Brain microvascular endothelial cell (primary cell): ENCODE data around the gene EXOC4.

ENCODE experiments used
- DNase-seq: peaks from one replicate; pipeline ENCODE4 v3.0.0-alpha.2; 2020
- H3K27ac ChIP-seq: fragments of 250-450 bp; sonication (Bioruptor Pico); 2 replicates; pipeline ENCODE4 v1.5.1; 2020; ENCODE audit warnings: mild to moderate bottlenecking, moderate library complexity
- H3K27me3 ChIP-seq: fragments of 250-450 bp; sonication (Bioruptor Pico); replicated peaks from 2 replicates; pipeline ENCODE4 v1.5.1; 2020; ENCODE audit warnings: mild to moderate bottlenecking
- H3K36me3 ChIP-seq: fragments of 250-450 bp; sonication (Bioruptor Pico); replicated peaks from 2 replicates; pipeline ENCODE4 v1.5.1; 2020; ENCODE audit warnings: mild to moderate bottlenecking
- H3K4me3 ChIP-seq: 2 replicates; pipeline ENCODE4 v1.5.1; 2011; ENCODE audit warnings: low read depth, mild to moderate bottlenecking, control low read depth, low read length, moderate library complexity
- in situ Hi-C: cut with HindIII; loops from 2 replicates; pipeline ENCODE4 v1.10.0; 2017; ENCODE audit warnings: low sequenced_read_pairs, low pct_ligation_motif_present
- TF ChIP-seq, protein P1 (sequence below): IDR thresholded peaks from 2 replicates; pipeline ENCODE4 v1.5.1; 2011; ENCODE audit warnings: low read depth, mild to moderate bottlenecking, moderate library complexity, low read length, control low read depth, inconsistent platforms; ENCODE audit errors: missing control alignments

Gene EXOC4

DNA sequence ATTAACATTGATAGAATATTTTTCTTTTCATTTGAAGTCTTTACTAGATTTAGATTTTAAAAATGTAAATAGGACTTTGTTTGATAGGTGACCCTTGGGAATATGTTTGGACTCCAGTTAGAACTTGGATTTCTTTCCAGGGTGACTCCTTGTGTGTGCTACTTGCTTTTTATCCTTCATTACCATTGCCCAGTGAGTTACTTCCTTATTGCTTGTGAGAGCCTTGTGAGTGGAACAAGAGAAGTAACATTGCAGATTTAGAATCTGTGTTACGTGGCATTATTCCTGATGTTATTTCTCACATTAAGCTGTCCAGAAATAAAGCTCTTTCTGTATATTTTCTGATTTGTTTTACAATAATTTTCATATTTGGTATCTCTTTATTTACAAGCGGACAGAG lies 746.3 kb downstream of the EXOC4 start:
- DNase-seq: no peak
- Histone ChIP-seq H3K4me3 (no peak overlapping the region), H3K27me3 (no peaks in the 10 kb centered on the region), H3K36me3 (no peaks in the 10 kb centered on the region), H3K27ac (no peak overlapping the region)
- in situ Hi-C loops: no loop called here
- TF ChIP-seq, protein P1, sequence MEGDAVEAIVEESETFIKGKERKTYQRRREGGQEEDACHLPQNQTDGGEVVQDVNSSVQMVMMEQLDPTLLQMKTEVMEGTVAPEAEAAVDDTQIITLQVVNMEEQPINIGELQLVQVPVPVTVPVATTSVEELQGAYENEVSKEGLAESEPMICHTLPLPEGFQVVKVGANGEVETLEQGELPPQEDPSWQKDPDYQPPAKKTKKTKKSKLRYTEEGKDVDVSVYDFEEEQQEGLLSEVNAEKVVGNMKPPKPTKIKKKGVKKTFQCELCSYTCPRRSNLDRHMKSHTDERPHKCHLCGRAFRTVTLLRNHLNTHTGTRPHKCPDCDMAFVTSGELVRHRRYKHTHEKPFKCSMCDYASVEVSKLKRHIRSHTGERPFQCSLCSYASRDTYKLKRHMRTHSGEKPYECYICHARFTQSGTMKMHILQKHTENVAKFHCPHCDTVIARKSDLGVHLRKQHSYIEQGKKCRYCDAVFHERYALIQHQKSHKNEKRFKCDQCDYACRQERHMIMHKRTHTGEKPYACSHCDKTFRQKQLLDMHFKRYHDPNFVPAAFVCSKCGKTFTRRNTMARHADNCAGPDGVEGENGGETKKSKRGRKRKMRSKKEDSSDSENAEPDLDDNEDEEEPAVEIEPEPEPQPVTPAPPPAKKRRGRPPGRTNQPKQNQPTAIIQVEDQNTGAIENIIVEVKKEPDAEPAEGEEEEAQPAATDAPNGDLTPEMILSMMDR: no peak

- no peaks in the 10 kb centered on the region for H3K36me3 ChIP-seq
- H3K27me3 ChIP-seq: no peaks in the 10 kb centered on the region
- TF ChIP-seq, protein P1: no peak
- in situ Hi-C loops: no loop called here
- no peak overlapping the region for H3K4me3 ChIP-seq
- no peak for DNase-seq
- no peak overlapping the region for H3K27ac ChIP-seq
Measured at GRCh38 chr7:134004829-134005505, 752.1 kb downstream of the EXOC4 start.

- Histone ChIP-seq H3K27ac (no peak overlapping the region), H3K4me3 (no peak overlapping the region), H3K36me3 (no peaks in the 10 kb centered on the region), H3K27me3 (no peaks in the 10 kb centered on the region)
- TF ChIP-seq, protein P1: no peak
- in situ Hi-C loops: no loop called here
- DNase-seq: no peak
Measured at GRCh38 chr7:134009314-134010110, 756.6 kb downstream of the EXOC4 start.

- TF ChIP-seq, protein P1: no peak
- H3K4me3 ChIP-seq: no peak overlapping the region
- H3K36me3 ChIP-seq: no peaks in the 10 kb centered on the region
- no peaks in the 10 kb centered on the region for H3K27me3 ChIP-seq
- no peak for DNase-seq
- in situ Hi-C loops: no loop called here
- H3K27ac ChIP-seq: no peak overlapping the region
Measured at GRCh38 chr7:134013249-134013648, 760.4 kb downstream of the EXOC4 start.

- TF ChIP-seq, protein P1: no peak
- H3K36me3 ChIP-seq: no peaks in the 10 kb centered on the region
- H3K27me3 ChIP-seq: no peaks in the 10 kb centered on the region
- no peak overlapping the region for H3K4me3 ChIP-seq
- DNase-seq: no peak
- in situ Hi-C loops: no loop called here
- H3K27ac ChIP-seq: no peak overlapping the region
Measured at GRCh38 chr7:134014935-134015334, 762.1 kb downstream of the EXOC4 start.
